ENCODE data around the gene ATMIN. TPM values are rescaled to one million over a fixed set of nuclear protein-coding genes. Genes with fewer than 3 reads are reported as not detected.
A peak's percentile ranks its signal among the peaks of the same experiment; 100 is the strongest.

Gene ATMIN
- total and polyA plus RNA-seq, 2 of the 13 experiments (the other 11 are each of a cell fraction or from before 2014, with no cell fraction given) = 34.6 to 60.4 TPM

- TF ChIP-seq ZBTB8A (CRISPR knock-in tag; IDR thresholded peaks at IDR 0.05; ENCODE audit: borderline replicate concordance, low read depth) = no peak
- TF ChIP-seq ZNF512 (CRISPR knock-in tag; IDR thresholded peaks at IDR 0.05) = peak; percentile 64; the same call in 1 of the 2 replicates
- TF ChIP-seq RBAK (CRISPR knock-in tag; IDR thresholded peaks at IDR 0.05) = no peak
- peak; percentile 59 for TF ChIP-seq MXD4 (CRISPR knock-in tag; IDR thresholded peaks at IDR 0.05)
- peak; percentile 84; the same call in 1 of the 2 replicates for TF ChIP-seq BRCA1 (CRISPR knock-in tag; IDR thresholded peaks at IDR 0.05)
- peak; percentile 71; the same call in 1 of the 2 replicates for TF ChIP-seq ZNF557 (CRISPR knock-in tag; IDR thresholded peaks at IDR 0.05)
- TF ChIP-seq GRHL1 (CRISPR knock-in tag; conservative IDR thresholded peaks at IDR 0.05) = no peak
- TF ChIP-seq ZNF230 (CRISPR knock-in tag; IDR thresholded peaks at IDR 0.05) = no peak; the same call in 1 of the 2 replicates
- peak; percentile 75 for TF ChIP-seq ZBTB38 (CRISPR knock-in tag; IDR thresholded peaks at IDR 0.05)
- peak; percentile 85; the same call in 1 of the 2 replicates for TF ChIP-seq ZNF333 (CRISPR knock-in tag; IDR thresholded peaks at IDR 0.05; ENCODE audit: borderline replicate concordance)
- no peak for TF ChIP-seq BATF2 (CRISPR knock-in tag; IDR thresholded peaks at IDR 0.05)
- TF ChIP-seq ZNF597 (CRISPR knock-in tag; IDR thresholded peaks at IDR 0.05) = 0 out of 2 replicates have a peak, but pooled peaks have one; percentile 73
- TF ChIP-seq NFYB (CRISPR knock-in tag; IDR thresholded peaks at IDR 0.05) = peak; percentile 67
- peak; percentile 85 for TF ChIP-seq NFAT5 (CRISPR knock-in tag; IDR thresholded peaks at IDR 0.05)
- TF ChIP-seq REXO4 (CRISPR knock-in tag; IDR thresholded peaks at IDR 0.05; ENCODE audit: borderline replicate concordance) = 0 out of 2 replicates have a peak, but pooled peaks have one; percentile 49
Measured at GRCh38 chr16:81077076-81077940, 41.7 kb downstream of the ATMIN start, which contains the start of gene C16orf46 (continued).
